ENCODE measurements around the gene CPNE6. TPM values are rescaled to one million over a fixed set of nuclear protein-coding genes. Genes with fewer than 3 reads are reported as not detected.

Gene CPNE6
- total RNA-seq, 1 experiment from 2014 or later: not detected

GRCh38 chr14:24096545-24097181 is 25.3 kb downstream of the CPNE6 start:
- Histone ChIP-seq H2BK120ac (ENCODE audit: low read depth, low read length, poor library complexity, severe bottlenecking) (no peak overlapping the region), H4K91ac (ENCODE audit: insufficient read length, low read depth, low read length) (no peak overlapping the region), H2BK5ac (ENCODE audit: insufficient read length, low read length) (no peak overlapping the region), H3K9ac (ENCODE audit: extremely low read depth, insufficient read length, low read length) (no peak overlapping the region), H3K56ac (ENCODE audit: insufficient read length, low read depth, low read length) (no peak overlapping the region), H3K9me3 (ENCODE audit: control insufficient read depth, low read depth, low read length) (no peaks in the 10 kb centered on the region), H3K23me2 (ENCODE audit: insufficient read length, low read depth, low read length, poor library complexity, severe bottlenecking) (peaks cover 6% of the 10 kb centered on the region), H3K14ac (ENCODE audit: insufficient read depth, low read length) (no peak overlapping the region), H2AK5ac (ENCODE audit: insufficient read length, low read length) (no peak overlapping the region), H3K23ac (ENCODE audit: insufficient read length, low read depth, low read length) (peak overlapping the region; percentile 72), H3K18ac (ENCODE audit: insufficient read length, low read depth, low read length) (no peak overlapping the region), H3K79me1 (ENCODE audit: insufficient read depth, low read depth, low read length, poor library complexity, severe bottlenecking) (no peaks in the 10 kb centered on the region), H3K27ac (ENCODE audit: insufficient read length, low read depth, low read length) (no peak overlapping the region), H3K4me2 (ENCODE audit: insufficient read depth, insufficient read length, low read length) (no peak overlapping the region), H4K5ac (ENCODE audit: insufficient read length, low read depth, low read length) (no peak overlapping the region), H3K4ac (ENCODE audit: low read depth, low read length) (no peak overlapping the region), H2BK20ac (ENCODE audit: low read depth, low read length, poor library complexity, severe bottlenecking) (no peak overlapping the region), H2BK12ac (ENCODE audit: insufficient read length, low read depth, low read length) (peak overlapping the region; percentile 42), H2BK15ac (ENCODE audit: low read depth, low read length) (no peak overlapping the region), H3K79me2 (ENCODE audit: insufficient read depth, low read length) (no peaks in the 10 kb centered on the region; the same call in 1 of the 2 replicates), H2AFZ (ENCODE audit: low read length) (no peak overlapping the region), H3K4me1 (ENCODE audit: insufficient read depth, low read length) (no peaks in the 10 kb centered on the region; the same call in 1 of the 2 replicates), H4K20me1 (ENCODE audit: control insufficient read depth, insufficient read depth, insufficient read length) (no peaks in the 10 kb centered on the region), H3K27me3 (ENCODE audit: insufficient read depth, low read length) (no peaks in the 10 kb centered on the region), H4K8ac (replicated peaks; ENCODE audit: insufficient read length, low read depth, low read length) (no peak overlapping the region), H3T11ph (ENCODE audit: low read length) (no peak overlapping the region)
- WGBS (ENCODE audit: extremely low coverage, insufficient read length, low lambda C conversion rate): no CpG with 5 or more reads among the region's 8 CpGs
- Mint-ChIP-seq H3K36me3 (ENCODE audit: insufficient read depth in 1 of 3, low read depth in 3 of 3) (peaks cover 42 to 58% (median 47%) of the 10 kb centered on the region in 3 experiments), H3K9me3 (peaks cover 0 to 2% of the 10 kb centered on the region in 2 experiments; a peak in 3 of 5 replicates), H3K4me3 (peak overlapping the region in 1 of 2 experiments; percentile 45; a peak in 2 of 5 replicates), H3K27ac (peak overlapping the region in 1 of 3 experiments; percentile 78; a peak in 1 of 7 replicates), H3K27me3 (ENCODE audit: low read depth) (peaks cover 4% of the 10 kb centered on the region), H3K4me1 (peaks cover 19 to 29% of the 10 kb centered on the region in 2 experiments)
- no peak for TF ChIP-seq CTCF (conservative IDR thresholded peaks at IDR 0.05)
- DNase-seq: no peak

Data from H9 (cell line).